ENCODE data around the gene MROH7. TPM values are rescaled to one million over a fixed set of nuclear protein-coding genes. Genes with fewer than 3 reads are reported as not detected.

Gene MROH7
- total RNA-seq, 1 donor from 2014 or later, result 0.19 TPM

- Mint-ChIP-seq H3K4me1 (ENCODE audit: unreplicated experiment) (peaks cover 5% of the 10 kb centered on the region), H3K4me3 (no peak overlapping the region), H3K27ac (no peak overlapping the region), H3K9me3 (no peaks in the 10 kb centered on the region), H3K36me3 (no peaks in the 10 kb centered on the region), H3K27me3 (no peaks in the 10 kb centered on the region)
- no peak for TF ChIP-seq CTCF (conservative IDR thresholded peaks at IDR 0.05)
- no peak for DNase-seq (ENCODE audit: extremely low spot score, unreplicated experiment)
Observed at GRCh38 chr1:54607821-54608565, 33.6 kb upstream of the MROH7 start.

GRCh38 chr1:54608566-54609230, 32.9 kb upstream of the MROH7 start:
- Mint-ChIP-seq H3K27ac (no peak overlapping the region), H3K4me1 (ENCODE audit: unreplicated experiment) (peaks cover 5% of the 10 kb centered on the region), H3K9me3 (no peaks in the 10 kb centered on the region), H3K36me3 (no peaks in the 10 kb centered on the region), H3K27me3 (no peaks in the 10 kb centered on the region), H3K4me3 (no peak overlapping the region)
- DNase-seq (ENCODE audit: extremely low spot score, unreplicated experiment), result no peak
- TF ChIP-seq CTCF (conservative IDR thresholded peaks at IDR 0.05), result no peak

- no peak overlapping the region for H3K4me3 Mint-ChIP-seq
- DNase-seq (ENCODE audit: extremely low spot score, unreplicated experiment), result no peak
- peaks cover 9% of the 10 kb centered on the region for H3K4me1 Mint-ChIP-seq (ENCODE audit: unreplicated experiment)
Observed at GRCh38 chr1:54609301-54609921, 32.2 kb upstream of the MROH7 start.

GRCh38 chr1:54610048-54610447, 31.5 kb upstream of the MROH7 start:
- H3K27me3 Mint-ChIP-seq, result peaks cover 6% of the 10 kb centered on the region
- no peak for TF ChIP-seq CTCF (conservative IDR thresholded peaks at IDR 0.05)
- peaks cover 14% of the 10 kb centered on the region for H3K4me1 Mint-ChIP-seq (ENCODE audit: unreplicated experiment)
- no peak for DNase-seq (ENCODE audit: extremely low spot score, unreplicated experiment)
- H3K4me3 Mint-ChIP-seq, result no peak overlapping the region
- no peaks in the 10 kb centered on the region for H3K36me3 Mint-ChIP-seq
- no peaks in the 10 kb centered on the region for H3K9me3 Mint-ChIP-seq
- no peak overlapping the region for H3K27ac Mint-ChIP-seq

More at GRCh38 chr1:54609301-54609921, 32.2 kb upstream of the MROH7 start:
- Mint-ChIP-seq H3K9me3 (no peaks in the 10 kb centered on the region), H3K27me3 (peaks cover 3% of the 10 kb centered on the region), H3K36me3 (no peaks in the 10 kb centered on the region), H3K27ac (no peak overlapping the region)
- no peak for TF ChIP-seq CTCF (conservative IDR thresholded peaks at IDR 0.05)

- Mint-ChIP-seq H3K36me3 (no peaks in the 10 kb centered on the region), H3K9me3 (no peaks in the 10 kb centered on the region), H3K4me1 (ENCODE audit: unreplicated experiment) (peaks cover 18% of the 10 kb centered on the region), H3K27me3 (peaks cover 6% of the 10 kb centered on the region), H3K27ac (no peak overlapping the region), H3K4me3 (no peak overlapping the region)
- DNase-seq (ENCODE audit: extremely low spot score, unreplicated experiment), result no peak
- TF ChIP-seq CTCF (conservative IDR thresholded peaks at IDR 0.05), result no peak
Observed at GRCh38 chr1:54610601-54611580, 30.7 kb upstream of the MROH7 start.

Measured in type B pancreatic cell (in vitro differentiated cells).